ENCODE results near the gene CFC1.
"Not testable (repeated sequence)": the region's sequence is repeated elsewhere in the genome, so short reads cannot be mapped to it uniquely, and the experiment has no call there.

- TF ChIP-seq CTCF (conservative IDR thresholded peaks at IDR 0.05; ENCODE audit: low read depth, low read length); EZH2 (IDR thresholded peaks at IDR 0.05; ENCODE audit: low read length, unreplicated experiment): not testable (repeated sequence)
Measured at GRCh38 chr2:130571929-130572328, 27.4 kb downstream of the CFC1 start.
